ENCODE measurements around the gene MYG1. TPM values are rescaled to one million over a fixed set of nuclear protein-coding genes. Genes with fewer than 3 reads are reported as not detected.

MYG1 gene
- total RNA-seq, 1 donor from 2014 or later: 50.1 TPM

DNA sequence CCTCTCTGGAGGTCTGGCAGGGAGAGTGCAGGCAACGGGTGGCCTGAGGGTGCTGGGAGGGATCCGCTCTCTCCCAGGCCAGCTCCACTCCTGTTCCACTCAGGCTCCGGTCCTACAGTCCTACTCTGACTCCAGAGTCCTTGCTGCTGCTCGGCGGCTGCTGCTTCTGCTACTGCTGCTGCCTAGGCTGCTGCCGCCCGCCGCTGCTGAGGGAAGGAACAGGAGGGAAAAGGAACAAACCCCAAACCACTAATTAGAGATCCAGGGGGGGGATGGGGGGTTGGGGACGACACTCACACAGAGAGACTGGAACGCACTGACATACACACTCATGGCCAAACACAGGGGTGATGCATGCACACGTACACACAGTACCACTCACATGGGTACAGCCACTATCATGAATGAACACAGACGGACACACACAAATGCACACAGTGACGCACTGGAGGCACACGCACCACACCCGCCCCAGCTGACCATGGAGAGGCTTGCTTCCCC is 36.7 kb downstream of the MYG1 start, which contains the start of gene SP7:
Gene SP7, minus strand, starts transcription at position 174 of the 501 bp plus-strand sequence. CDS start 708 bp downstream, outside the sequence.
- H3K27ac ChIP-seq (ENCODE audit: low read depth, low read length): no peak within 1 kb of the TSS
- no peaks in the 10 kb centered on the region for H3K36me3 ChIP-seq (ENCODE audit: control insufficient read depth in 3 of 3, insufficient read depth in 3 of 3, low read length in 3 of 3)
- H3K9me3 ChIP-seq (ENCODE audit: control insufficient read depth in 3 of 3, low read length in 3 of 3): no peaks in the 10 kb centered on the region
- peaks cover 25 to 47% (median 44%) of the 10 kb centered on the region in 3 donors for H3K27me3 ChIP-seq (ENCODE audit: control insufficient read depth in 3 of 3, insufficient read depth in 3 of 3, low read length in 3 of 3)
- peaks cover 0 to 2% (median 0%) of the 10 kb centered on the region in 3 donors for H3K4me1 ChIP-seq (ENCODE audit: control insufficient read depth in 3 of 3, insufficient read depth in 3 of 3, low read length in 3 of 3)
- H3K4me3 ChIP-seq (ENCODE audit: low read length in 3 of 3): no peak within 1 kb of the TSS
- no peak within 1 kb of the TSS for H3K9ac ChIP-seq (ENCODE audit: low read depth in 1 of 3, low read length in 3 of 3)

DNA sequence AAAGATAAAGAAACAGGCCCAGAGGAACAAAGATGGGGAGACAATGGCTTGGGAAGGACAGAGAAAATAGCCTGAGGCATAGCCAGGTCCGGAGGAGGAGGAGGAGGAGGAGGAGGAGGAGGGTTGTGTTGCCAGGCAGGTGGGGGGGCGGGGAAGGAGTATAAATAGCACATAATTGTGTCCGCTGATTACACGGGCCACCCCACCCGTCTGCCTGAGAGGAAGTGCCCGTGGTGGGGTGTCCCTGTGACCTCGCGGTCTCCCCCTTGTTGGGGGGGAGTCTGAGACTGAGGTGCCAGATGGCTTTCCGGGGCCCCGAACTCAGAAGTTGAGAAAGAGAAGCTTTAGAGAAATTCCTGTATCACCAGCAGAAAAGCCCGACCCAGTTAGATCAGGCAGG is 38.5 kb downstream of the MYG1 start:
- Histone ChIP-seq H3K27ac (ENCODE audit: low read depth, low read length) (no peak overlapping the region), H3K4me1 (ENCODE audit: control insufficient read depth in 3 of 3, insufficient read depth in 3 of 3, low read length in 3 of 3) (peaks cover 0 to 2% (median 0%) of the 10 kb centered on the region in 3 donors), H3K27me3 (ENCODE audit: control insufficient read depth in 3 of 3, insufficient read depth in 3 of 3, low read length in 3 of 3) (peaks cover 25 to 47% (median 40%) of the 10 kb centered on the region in 3 donors), H3K9me3 (ENCODE audit: control insufficient read depth in 3 of 3, low read length in 3 of 3) (no peaks in the 10 kb centered on the region), H3K36me3 (ENCODE audit: control insufficient read depth in 3 of 3, insufficient read depth in 3 of 3, low read length in 3 of 3) (no peaks in the 10 kb centered on the region), H3K4me3 (ENCODE audit: low read length in 3 of 3) (no peak overlapping the region), H3K9ac (ENCODE audit: low read depth in 1 of 3, low read length in 3 of 3) (no peak overlapping the region)

DNA sequence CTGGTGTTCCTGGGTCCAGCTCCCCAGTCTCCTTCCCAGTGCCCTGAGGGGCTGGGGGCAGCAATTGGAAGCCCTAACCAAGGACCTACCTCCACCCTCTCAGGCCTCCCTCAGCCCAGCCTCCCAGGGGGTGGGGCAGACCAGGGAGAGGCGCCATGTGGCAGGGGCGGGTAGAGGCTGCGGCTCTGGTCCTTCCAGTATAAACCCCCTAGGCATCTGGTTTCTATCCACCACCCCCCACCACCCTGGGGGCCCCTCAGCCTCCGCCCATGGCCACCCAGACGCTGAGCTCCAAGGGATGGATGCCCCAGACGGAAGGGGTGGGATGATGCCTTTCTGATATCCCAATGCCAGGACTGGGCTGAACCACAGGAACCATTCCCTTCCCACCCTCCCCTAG is 39.4 kb downstream of the MYG1 start:
- Histone ChIP-seq H3K9ac (ENCODE audit: low read depth in 1 of 3, low read length in 3 of 3) (no peak overlapping the region), H3K27me3 (ENCODE audit: control insufficient read depth in 3 of 3, insufficient read depth in 3 of 3, low read length in 3 of 3) (peaks cover 25 to 42% (median 33%) of the 10 kb centered on the region in 3 donors), H3K27ac (ENCODE audit: low read depth, low read length) (no peak overlapping the region), H3K9me3 (ENCODE audit: control insufficient read depth in 3 of 3, low read length in 3 of 3) (no peaks in the 10 kb centered on the region), H3K4me1 (ENCODE audit: control insufficient read depth in 3 of 3, insufficient read depth in 3 of 3, low read length in 3 of 3) (peaks cover 0 to 2% (median 0%) of the 10 kb centered on the region in 3 donors), H3K4me3 (ENCODE audit: low read length in 3 of 3) (no peak overlapping the region), H3K36me3 (ENCODE audit: control insufficient read depth in 3 of 3, insufficient read depth in 3 of 3, low read length in 3 of 3) (no peaks in the 10 kb centered on the region)

DNA sequence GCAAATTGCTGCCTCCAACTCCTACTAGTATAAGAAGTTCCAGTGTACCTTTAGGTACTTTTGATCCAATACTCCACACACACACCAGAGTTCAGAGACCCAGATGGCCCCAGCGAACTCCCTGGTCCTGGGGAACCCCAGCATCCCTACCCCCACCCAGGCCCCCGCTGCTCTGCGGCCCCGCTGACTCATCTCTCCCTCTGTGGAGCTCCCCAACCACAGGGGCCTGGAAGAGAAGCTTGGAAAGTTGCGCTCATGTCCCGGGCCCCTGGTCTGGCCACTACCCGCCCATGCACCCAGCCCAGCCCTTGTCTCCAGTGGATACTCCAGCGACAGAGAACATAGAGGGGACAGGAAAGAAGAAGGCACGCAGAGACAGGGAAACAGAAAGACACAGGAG is 40.9 kb downstream of the MYG1 start:
- no peak overlapping the region for H3K4me3 ChIP-seq (ENCODE audit: low read length in 3 of 3)
- no peaks in the 10 kb centered on the region for H3K9me3 ChIP-seq (ENCODE audit: control insufficient read depth in 3 of 3, low read length in 3 of 3)

DNA sequence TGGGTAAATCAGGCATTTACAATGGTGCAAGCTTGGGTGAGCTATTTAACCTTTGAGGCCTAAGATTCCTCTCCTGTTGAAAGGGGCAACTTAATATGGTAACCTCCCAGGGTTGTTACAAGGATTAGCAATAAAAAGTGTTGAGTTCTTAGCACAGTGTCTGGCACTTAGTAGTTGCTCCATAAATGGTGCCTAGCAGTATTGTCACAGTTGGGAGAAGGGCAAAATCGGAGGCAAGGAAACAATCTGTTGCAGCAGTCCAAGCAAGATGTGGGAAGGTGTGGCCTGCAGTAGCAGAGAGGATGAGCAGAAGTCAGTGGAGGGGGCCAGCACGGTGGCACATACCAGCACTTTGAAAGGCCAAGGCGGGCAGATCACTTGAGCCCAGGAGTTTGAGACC is 44.0 kb downstream of the MYG1 start:
- Histone ChIP-seq H3K9me3 (ENCODE audit: control insufficient read depth in 3 of 3, low read length in 3 of 3) (no peaks in the 10 kb centered on the region), H3K27ac (ENCODE audit: low read depth, low read length) (no peak overlapping the region), H3K36me3 (ENCODE audit: control insufficient read depth in 3 of 3, insufficient read depth in 3 of 3, low read length in 3 of 3) (no peaks in the 10 kb centered on the region), H3K4me3 (ENCODE audit: low read length in 3 of 3) (no peak overlapping the region), H3K4me1 (ENCODE audit: control insufficient read depth in 3 of 3, insufficient read depth in 3 of 3, low read length in 3 of 3) (peaks cover 12 to 20% (median 18%) of the 10 kb centered on the region in 3 donors), H3K27me3 (ENCODE audit: control insufficient read depth in 3 of 3, insufficient read depth in 3 of 3, low read length in 3 of 3) (peaks cover 4 to 5% (median 4%) of the 10 kb centered on the region in 3 donors), H3K9ac (ENCODE audit: low read depth in 1 of 3, low read length in 3 of 3) (no peak overlapping the region)

More for the DNA sequence above, 40.9 kb downstream of the MYG1 start:
- no peaks in the 10 kb centered on the region for H3K36me3 ChIP-seq (ENCODE audit: control insufficient read depth in 3 of 3, insufficient read depth in 3 of 3, low read length in 3 of 3)
- peaks cover 7 to 10% (median 9%) of the 10 kb centered on the region in 3 donors for H3K4me1 ChIP-seq (ENCODE audit: control insufficient read depth in 3 of 3, insufficient read depth in 3 of 3, low read length in 3 of 3)
- peaks cover 25 to 31% (median 28%) of the 10 kb centered on the region in 3 donors for H3K27me3 ChIP-seq (ENCODE audit: control insufficient read depth in 3 of 3, insufficient read depth in 3 of 3, low read length in 3 of 3)
- no peak overlapping the region for H3K27ac ChIP-seq (ENCODE audit: low read depth, low read length)
- H3K9ac ChIP-seq (ENCODE audit: low read depth in 1 of 3, low read length in 3 of 3): no peak overlapping the region

DNA sequence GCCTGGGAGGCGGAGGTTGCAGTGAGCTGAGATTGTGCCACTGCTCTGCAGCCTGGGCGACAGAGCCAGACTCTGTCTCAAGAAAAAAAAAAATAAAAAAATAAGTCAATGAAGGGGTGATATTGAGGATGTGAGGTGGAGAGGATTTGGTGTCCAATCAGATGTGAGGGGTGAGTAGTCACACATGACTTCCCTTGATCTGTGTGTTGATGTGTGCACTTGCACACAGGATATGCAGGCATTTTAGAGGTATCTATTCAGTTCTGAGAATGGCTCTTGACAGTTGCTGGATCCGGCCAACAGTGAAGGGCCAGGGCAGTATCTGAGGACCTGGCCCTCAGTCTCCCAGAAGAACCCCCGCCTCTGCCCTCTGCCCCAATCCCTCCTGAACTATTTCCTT is 44.5 kb downstream of the MYG1 start:
- no peaks in the 10 kb centered on the region for H3K36me3 ChIP-seq (ENCODE audit: control insufficient read depth in 3 of 3, insufficient read depth in 3 of 3, low read length in 3 of 3)
- no peak overlapping the region for H3K27ac ChIP-seq (ENCODE audit: low read depth, low read length)
- no peak overlapping the region for H3K4me3 ChIP-seq (ENCODE audit: low read length in 3 of 3)
- H3K9ac ChIP-seq (ENCODE audit: low read depth in 1 of 3, low read length in 3 of 3): peak overlapping the region in 1 of 3 donors; percentile 72
- peaks cover 12 to 20% (median 18%) of the 10 kb centered on the region in 3 donors for H3K4me1 ChIP-seq (ENCODE audit: control insufficient read depth in 3 of 3, insufficient read depth in 3 of 3, low read length in 3 of 3)
- H3K27me3 ChIP-seq (ENCODE audit: control insufficient read depth in 3 of 3, insufficient read depth in 3 of 3, low read length in 3 of 3): no peaks in the 10 kb centered on the region
- H3K9me3 ChIP-seq (ENCODE audit: control insufficient read depth in 3 of 3, low read length in 3 of 3): no peaks in the 10 kb centered on the region

DNA sequence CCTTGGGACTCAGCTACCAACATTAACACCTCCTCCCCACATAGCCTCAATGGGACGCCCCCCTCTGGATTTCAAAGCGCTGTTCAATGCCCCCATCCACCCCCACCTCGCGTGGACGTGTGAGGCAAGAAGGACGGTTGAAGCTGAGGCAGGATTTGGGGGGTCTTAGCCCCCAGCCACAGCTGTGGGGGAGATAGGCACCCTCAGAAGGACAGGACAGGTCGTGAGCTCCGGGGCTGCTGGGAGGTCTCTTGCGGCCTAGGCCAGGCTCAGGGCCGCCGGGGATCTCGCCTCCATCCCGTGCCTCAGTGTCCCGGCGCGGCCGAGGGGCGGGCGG is 45.0 kb downstream of the MYG1 start:
- no peaks in the 10 kb centered on the region for H3K9me3 ChIP-seq (ENCODE audit: control insufficient read depth in 3 of 3, low read length in 3 of 3)
- peaks cover 12 to 20% (median 18%) of the 10 kb centered on the region in 3 donors for H3K4me1 ChIP-seq (ENCODE audit: control insufficient read depth in 3 of 3, insufficient read depth in 3 of 3, low read length in 3 of 3)
- H3K27me3 ChIP-seq (ENCODE audit: control insufficient read depth in 3 of 3, insufficient read depth in 3 of 3, low read length in 3 of 3): no peaks in the 10 kb centered on the region
- H3K4me3 ChIP-seq (ENCODE audit: low read length in 3 of 3): peak overlapping the region; percentile 49 to 56 (median 54)
- no peak overlapping the region for H3K27ac ChIP-seq (ENCODE audit: low read depth, low read length)
- H3K9ac ChIP-seq (ENCODE audit: low read depth in 1 of 3, low read length in 3 of 3): peak overlapping the region in 2 of 3 donors; percentile 68 to 72
- H3K36me3 ChIP-seq (ENCODE audit: control insufficient read depth in 3 of 3, insufficient read depth in 3 of 3, low read length in 3 of 3): no peaks in the 10 kb centered on the region

DNA sequence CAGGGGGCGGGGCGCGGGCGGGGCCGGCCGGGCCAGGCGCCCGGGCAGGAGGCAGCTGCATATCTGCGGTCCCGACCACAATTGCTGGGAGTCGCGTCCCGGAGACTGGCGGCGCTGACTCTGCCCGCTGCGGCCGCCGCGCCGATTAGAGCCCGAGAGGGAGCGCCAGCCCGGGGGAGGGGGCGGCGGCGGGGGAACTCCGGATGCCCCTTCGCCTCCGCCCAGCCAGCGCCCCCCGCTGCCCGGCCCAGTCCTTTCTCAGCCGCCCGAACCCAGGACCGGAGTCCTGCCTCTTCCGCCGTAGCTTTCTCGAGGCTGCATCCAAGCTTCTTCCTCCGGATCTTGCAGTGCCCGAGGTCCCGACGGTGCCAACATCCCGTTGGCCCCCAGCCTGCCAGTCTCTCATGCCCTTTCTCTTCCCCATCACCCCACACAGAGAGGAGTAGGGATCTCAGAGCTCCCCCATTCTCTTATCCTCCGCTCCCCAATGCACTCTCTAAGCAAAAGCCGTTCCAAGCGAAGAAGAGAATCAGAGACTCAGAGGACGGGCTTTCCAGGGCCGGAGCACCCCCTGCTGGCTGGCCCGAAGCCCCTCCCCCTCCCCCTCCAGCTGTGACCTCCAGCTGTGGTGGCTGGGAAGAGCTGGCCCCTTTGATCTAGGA is 45.5 kb downstream of the MYG1 start:
- Histone ChIP-seq H3K9ac (ENCODE audit: low read depth in 1 of 3, low read length in 3 of 3) (peak overlapping the region; percentile 66 to 79 (median 74)), H3K27ac (ENCODE audit: low read depth, low read length) (peak overlapping the region; percentile 73), H3K9me3 (ENCODE audit: control insufficient read depth in 3 of 3, low read length in 3 of 3) (no peaks in the 10 kb centered on the region), H3K27me3 (ENCODE audit: control insufficient read depth in 3 of 3, insufficient read depth in 3 of 3, low read length in 3 of 3) (no peaks in the 10 kb centered on the region), H3K36me3 (ENCODE audit: control insufficient read depth in 3 of 3, insufficient read depth in 3 of 3, low read length in 3 of 3) (no peaks in the 10 kb centered on the region), H3K4me3 (ENCODE audit: low read length in 3 of 3) (peak overlapping the region; percentile 80 to 84 (median 81)), H3K4me1 (ENCODE audit: control insufficient read depth in 3 of 3, insufficient read depth in 3 of 3, low read length in 3 of 3) (peaks cover 12 to 20% (median 18%) of the 10 kb centered on the region in 3 donors)

DNA sequence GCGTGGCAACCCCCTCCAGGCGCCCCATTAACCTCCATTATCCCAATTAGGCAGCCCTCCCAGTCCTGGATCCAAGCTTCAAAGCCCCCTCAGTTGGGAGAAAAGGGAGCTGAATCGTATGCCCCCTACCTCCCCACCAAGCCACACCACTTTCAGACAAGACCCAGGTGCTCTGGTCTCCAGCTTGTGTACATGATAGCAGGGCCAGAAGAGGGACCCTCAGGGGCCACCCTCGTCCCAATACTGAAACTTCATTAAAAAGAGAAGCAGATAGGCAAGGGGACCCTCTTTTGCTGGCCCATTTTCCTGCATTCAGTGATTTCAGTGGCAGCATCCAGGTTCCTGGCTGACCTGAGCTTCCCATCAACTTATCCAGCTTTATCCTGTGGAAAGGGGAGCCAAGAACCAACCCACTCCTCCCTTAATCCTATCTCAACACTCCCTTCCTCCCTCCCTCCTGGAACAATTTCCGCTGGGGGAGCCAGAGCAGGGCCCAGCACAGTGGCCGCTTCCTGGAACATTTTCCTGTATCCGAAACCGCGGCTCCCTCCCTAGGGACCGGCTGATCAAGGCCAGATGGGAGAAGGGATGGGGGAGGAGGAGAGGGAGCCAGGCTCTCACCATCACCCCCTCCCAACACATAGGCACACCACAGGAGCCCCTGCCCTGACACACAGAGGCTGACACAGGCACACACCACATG is 46.1 kb downstream of the MYG1 start:
- Histone ChIP-seq H3K36me3 (ENCODE audit: control insufficient read depth in 3 of 3, insufficient read depth in 3 of 3, low read length in 3 of 3) (no peaks in the 10 kb centered on the region), H3K9me3 (ENCODE audit: control insufficient read depth in 3 of 3, low read length in 3 of 3) (no peaks in the 10 kb centered on the region), H3K27me3 (ENCODE audit: control insufficient read depth in 3 of 3, insufficient read depth in 3 of 3, low read length in 3 of 3) (no peaks in the 10 kb centered on the region), H3K4me1 (ENCODE audit: control insufficient read depth in 3 of 3, insufficient read depth in 3 of 3, low read length in 3 of 3) (peaks cover 12 to 20% (median 18%) of the 10 kb centered on the region in 3 donors), H3K4me3 (ENCODE audit: low read length in 3 of 3) (peak overlapping the region in 1 of 3 donors; percentile 80), H3K27ac (ENCODE audit: low read depth, low read length) (peak overlapping the region; percentile 73), H3K9ac (ENCODE audit: low read depth in 1 of 3, low read length in 3 of 3) (peak overlapping the region; percentile 38 to 45 (median 38))

DNA sequence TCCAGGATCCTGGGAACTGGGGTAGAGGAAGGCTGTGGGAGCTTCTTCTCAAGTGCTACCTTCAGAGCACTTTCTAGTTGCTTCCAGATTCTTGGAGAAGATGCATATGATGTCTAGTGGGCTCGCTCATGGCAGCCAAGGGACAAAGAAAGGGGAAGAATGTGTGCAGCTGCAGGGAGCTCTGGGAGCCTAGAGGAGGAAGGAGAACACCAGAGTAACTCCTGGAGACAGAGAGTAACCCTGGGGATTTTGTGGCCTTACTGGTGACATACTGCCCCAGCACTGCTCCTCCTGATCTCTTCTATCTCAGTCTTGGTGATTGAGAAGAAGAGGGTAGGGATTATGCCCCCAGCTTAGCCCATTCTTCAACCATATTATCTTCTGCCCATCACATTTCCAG is 47.0 kb downstream of the MYG1 start:
- H3K36me3 ChIP-seq (ENCODE audit: control insufficient read depth in 3 of 3, insufficient read depth in 3 of 3, low read length in 3 of 3): no peaks in the 10 kb centered on the region
- peak overlapping the region; percentile 73 for H3K27ac ChIP-seq (ENCODE audit: low read depth, low read length)
- H3K27me3 ChIP-seq (ENCODE audit: control insufficient read depth in 3 of 3, insufficient read depth in 3 of 3, low read length in 3 of 3): no peaks in the 10 kb centered on the region
- H3K9ac ChIP-seq (ENCODE audit: low read depth in 1 of 3, low read length in 3 of 3): no peak overlapping the region
- H3K4me3 ChIP-seq (ENCODE audit: low read length in 3 of 3): no peak overlapping the region
- no peaks in the 10 kb centered on the region for H3K9me3 ChIP-seq (ENCODE audit: control insufficient read depth in 3 of 3, low read length in 3 of 3)
- peaks cover 12 to 20% (median 18%) of the 10 kb centered on the region in 3 donors for H3K4me1 ChIP-seq (ENCODE audit: control insufficient read depth in 3 of 3, insufficient read depth in 3 of 3, low read length in 3 of 3)

Measured in skeletal muscle tissue (tissue), 4 donors.